IMR-90 (cell line): ENCODE results near the gene HPS4. TPM values are rescaled to one million over a fixed set of nuclear protein-coding genes. Genes with fewer than 3 reads are reported as not detected.

Source experiments
- ATAC-seq: fragments of 200-7000 bp; cut with Tn5 transposase; 2 replicates; pipeline ENCODE4 v1.9.1; 2020; ENCODE audit warnings: low read depth, mild to moderate bottlenecking, moderate library complexity
- BruUV-seq: library from RNA; stranded (reverse); fragments of 400-500 nt; replicated peaks from 2 replicates; lab custom pipeline; 2021; lab: Mats Ljungman, UMichigan
- CTCF ChIA-PET: fragments of 300-600 bp; formaldehyde crosslinking; extraction: SDS; loops from one replicate; lab custom pipeline; 2021; ENCODE audit warnings: antibody characterized with exemption; lab: Yijun Ruan, JAX
- POLR2A ChIA-PET: fragments of 300-600 bp; sonication (Branson Sonifier 250); formaldehyde crosslinking; loops from one replicate; lab custom pipeline; 2022; ENCODE audit warnings: antibody characterized with exemption; ENCODE audit not compliant: unreplicated experiment; lab: Charles Lee
- DNase-seq: peaks from one replicate; pipeline ENCODE4 v3.0.0; 2013
- H2AFZ ChIP-seq: replicated peaks from 2 replicates; pipeline ENCODE3; 2013; ENCODE audit warnings: low read length, mild to moderate bottlenecking; ENCODE audit not compliant: poor library complexity
- H2AK5ac ChIP-seq: 2 replicates; pipeline ENCODE4 v1.6.1; 2013; ENCODE audit warnings: low read depth, low read length, inconsistent platforms
- H2AK9ac ChIP-seq: replicated peaks from 2 replicates; pipeline ENCODE3; 2013; ENCODE audit warnings: mild to moderate bottlenecking, low read depth, low read length, moderate library complexity; ENCODE audit not compliant: poor library complexity
- H2BK120ac ChIP-seq: 2 replicates; pipeline ENCODE4 v1.6.1; 2013; ENCODE audit warnings: low read depth, low read length, inconsistent platforms
- H2BK15ac ChIP-seq: 3 replicates; pipeline ENCODE4 v1.6.1; 2013; ENCODE audit warnings: low read depth, low read length, inconsistent platforms
- H2BK20ac ChIP-seq: 2 replicates; pipeline ENCODE4 v1.6.1; 2013; ENCODE audit warnings: low read depth, mild to moderate bottlenecking, inconsistent platforms, low read length, moderate library complexity
- H2BK5ac ChIP-seq: 2 replicates; pipeline ENCODE4 v1.6.1; 2013; ENCODE audit warnings: mild to moderate bottlenecking, low read depth, low read length, inconsistent platforms; ENCODE audit not compliant: poor library complexity, severe bottlenecking
- H3K14ac ChIP-seq: replicated peaks from 2 replicates; pipeline ENCODE4 v1.6.1; 2013; ENCODE audit warnings: low read depth, low read length, inconsistent platforms
- H3K18ac ChIP-seq: 2 replicates; pipeline ENCODE4 v1.6.1; 2013; ENCODE audit warnings: low read depth, low read length, control low read depth
- H3K23ac ChIP-seq: 2 replicates; pipeline ENCODE4 v1.6.1; 2013; ENCODE audit warnings: low read depth, low read length, inconsistent platforms
- H3K27ac ChIP-seq: 2 replicates; pipeline ENCODE4 v1.5.1; 2013; ENCODE audit warnings: mild to moderate bottlenecking, control low read depth, low read length; ENCODE audit not compliant: insufficient read depth
- H3K27me3 ChIP-seq: 2 replicates; pipeline ENCODE4 v1.6.1; 2013; ENCODE audit warnings: low read length; ENCODE audit not compliant: control insufficient read depth, insufficient read depth
- H3K36me3 ChIP-seq: 2 replicates; pipeline ENCODE4 v1.6.1; 2013; ENCODE audit warnings: low read length, mixed read lengths; ENCODE audit not compliant: control insufficient read depth, insufficient read depth
- H3K4ac ChIP-seq: 2 replicates; pipeline ENCODE4 v1.6.1; 2013; ENCODE audit warnings: low read depth, low read length, inconsistent platforms
- H3K4me1 ChIP-seq: 2 replicates; pipeline ENCODE4 v1.6.1; 2013; ENCODE audit warnings: low read length, mixed read lengths; ENCODE audit not compliant: control insufficient read depth, insufficient read depth
- H3K4me2 ChIP-seq: 2 replicates; pipeline ENCODE4 v1.6.1; 2013; ENCODE audit warnings: low read depth, mild to moderate bottlenecking, control low read depth, low read length, moderate library complexity
- H3K4me3 ChIP-seq: 2 replicates; pipeline ENCODE4 v1.5.1; 2013; ENCODE audit warnings: low read depth, mild to moderate bottlenecking, control low read depth, low read length, moderate library complexity; ENCODE audit not compliant: insufficient read depth
- H3K56ac ChIP-seq: 2 replicates; pipeline ENCODE4 v1.6.1; 2013; ENCODE audit warnings: low read length, inconsistent platforms; ENCODE audit not compliant: insufficient read depth; ENCODE audit errors: extremely low read depth
- H3K79me1 ChIP-seq, 2 experiments: 2 replicates each; pipeline ENCODE4 v1.6.1; 2013; ENCODE audit warnings: low read length in 2 of 2, inconsistent platforms in 1 of 2, low read depth in 1 of 2
- H3K9ac ChIP-seq: 2 replicates; pipeline ENCODE4 v1.6.1; 2013; ENCODE audit warnings: low read depth, low read length, control low read depth
- H3K9me1 ChIP-seq: 2 replicates; pipeline ENCODE4 v1.6.1; 2013; ENCODE audit warnings: low read length, inconsistent platforms; ENCODE audit not compliant: insufficient read depth
- H3K9me3 ChIP-seq: 2 replicates; pipeline ENCODE4 v1.6.1; 2013; ENCODE audit warnings: low read length; ENCODE audit not compliant: control insufficient read depth, insufficient read depth
- H4K20me1 ChIP-seq: 2 replicates; pipeline ENCODE4 v1.6.1; 2013; ENCODE audit warnings: low read length, inconsistent platforms; ENCODE audit not compliant: insufficient read depth
- H4K5ac ChIP-seq: 2 replicates; pipeline ENCODE4 v1.6.1; 2013; ENCODE audit warnings: mild to moderate bottlenecking, low read depth, low read length, control low read depth
- H4K8ac ChIP-seq, 2 experiments: 2 replicates each; pipeline ENCODE4 v1.6.1; 2013; ENCODE audit warnings: low read depth in 2 of 2, low read length in 2 of 2, control low read depth in 1 of 2, inconsistent platforms in 1 of 2
- H4K91ac ChIP-seq: 2 replicates; pipeline ENCODE4 v1.6.1; 2013; ENCODE audit warnings: low read depth, low read length, inconsistent platforms; ENCODE audit not compliant: insufficient read depth
- CHD1 ChIP-seq: IDR thresholded peaks from 2 replicates; pipeline ENCODE4 v1.6.1; 2012; ENCODE audit warnings: low read depth, low read length, improper control_type of control experiment
- FOS ChIP-seq: fragments of 150-350 bp; IDR thresholded peaks from 2 replicates; pipeline ENCODE4 v1.6.1; 2016; ENCODE audit warnings: low read depth, low read length
- MAFK ChIP-seq: IDR thresholded peaks from 2 replicates; pipeline ENCODE4 v1.6.1; 2012; ENCODE audit warnings: low read depth, low read length, improper control_type of control experiment
- MAZ ChIP-seq: IDR thresholded peaks from 2 replicates; pipeline ENCODE4 v1.6.1; 2012; ENCODE audit warnings: low read depth, mild to moderate bottlenecking, low read length, improper control_type of control experiment, moderate library complexity, borderline replicate concordance
- MXI1 ChIP-seq: IDR thresholded peaks from 2 replicates; pipeline ENCODE4 v1.6.1; 2012; ENCODE audit warnings: low read depth, mild to moderate bottlenecking, low read length, moderate library complexity, borderline replicate concordance
- NFE2L2 ChIP-seq: fragments of 150-350 bp; IDR thresholded peaks from 2 replicates; pipeline ENCODE4 v1.6.1; 2016; ENCODE audit warnings: low read depth, mild to moderate bottlenecking, low read length
- RCOR1 ChIP-seq: IDR thresholded peaks from 2 replicates; pipeline ENCODE4 v1.6.1; 2012; ENCODE audit warnings: mild to moderate bottlenecking, low read length, improper control_type of control experiment; ENCODE audit not compliant: insufficient replicate concordance
- SMC3 ChIP-seq: fragments of 150-350 bp; IDR thresholded peaks from 2 replicates; pipeline ENCODE4 v1.6.1; 2016; ENCODE audit warnings: low read depth, mild to moderate bottlenecking, antibody characterized with exemption, low read length, moderate library complexity
- WGBS, 2 experiments: methylation state at CpG; one replicate each; pipeline versions ENCODE4 v1.1.5 to v1.1.7; 2013; ENCODE audit warnings: missing lambda C conversion rate in 2 of 2; ENCODE audit not compliant: insufficient read length in 1 of 2; ENCODE audit errors: extremely low coverage in 2 of 2; 5-methylcytosine and 5-hydroxymethylcytosine counted together
- dilution Hi-C: fragments of 300-500 bp; cut with HindIII; formaldehyde crosslinking; loops from one replicate; pipeline ENCODE4 v1.14.3; 2018; ENCODE audit warnings: low sequenced_read_pairs; ENCODE audit not compliant: unreplicated experiment
- in situ Hi-C: fragments of 300-500 bp; cut with MboI; formaldehyde crosslinking; loops from 3 replicates; pipeline ENCODE4 v1.14.3; 2019; ENCODE audit warnings: low sequenced_read_pairs, inconsistent platforms, mixed read lengths
- intact Hi-C: fragments of 100-400 bp; cut with micrococcal nuclease; formaldehyde crosslinking; loops from 2 replicates; pipeline ENCODE4 v1.10.0; 2022
- polyA plus RNA-seq, 3 experiments: library from polyadenylated mRNA; depleted of rRNA; stranded (reverse); fragments of >200 nt; gene quantifications; 2 replicates each; pipeline ENCODE4 v1.2.3, GENCODE V29; 2012; ENCODE audit warnings: low replicate concordance in 1 of 3
- total RNA-seq: library from RNA; depleted of rRNA; stranded (reverse); fragments of >200 nt; gene quantifications from 2 replicates; pipeline ENCODE4 v1.2.3, GENCODE V29; 2012
- TF ChIP-seq, protein P1 (sequence below): fragments of 150-350 bp; IDR thresholded peaks from 2 replicates; pipeline ENCODE4 v1.6.1; 2017; ENCODE audit warnings: mild to moderate bottlenecking, antibody characterized with exemption, low read length, low read depth

HPS4 gene
- total and polyA plus RNA-seq, 2 of the 4 experiments (the other 2 are of a cell fraction): 15.8 to 19.0 TPM

DNA sequence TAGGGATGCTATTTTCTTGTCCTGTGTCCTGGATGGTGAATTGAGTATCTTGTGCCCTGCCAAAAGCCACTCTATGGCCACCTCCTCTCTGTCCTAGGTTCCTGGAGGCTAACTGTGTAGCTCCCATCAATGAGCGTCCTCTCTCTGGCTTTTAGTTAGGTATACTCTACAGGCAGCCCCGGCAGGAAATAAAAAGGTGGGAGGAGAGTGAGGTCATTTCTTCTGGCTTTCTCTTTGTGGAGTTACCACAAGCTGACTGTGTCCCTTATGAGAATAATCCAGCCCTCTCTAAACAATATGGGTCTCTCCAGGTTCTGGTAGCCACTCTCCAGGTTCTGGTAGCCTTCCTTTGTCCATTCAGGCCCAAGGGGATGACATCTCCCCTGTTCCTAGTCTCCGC is 66.2 kb downstream of the HPS4 start:
- Histone ChIP-seq H4K91ac (no peak overlapping the region), H2AFZ (no peak overlapping the region), H3K79me1 (no peaks in the 10 kb centered on the region), H2AK9ac (no peak overlapping the region), H3K9ac (no peak overlapping the region), H3K14ac (no peak overlapping the region), H3K9me3 (no peaks in the 10 kb centered on the region), H2BK5ac (no peak overlapping the region), H3K4me2 (no peak overlapping the region), H3K27ac (no peak overlapping the region), H3K4ac (no peak overlapping the region), H4K5ac (no peak overlapping the region), H4K20me1 (peaks cover 3% of the 10 kb centered on the region; the same call in 1 of the 2 replicates), H2BK15ac (no peak overlapping the region), H3K4me3 (no peak overlapping the region), H3K27me3 (peaks cover 14% of the 10 kb centered on the region), H3K23ac (no peak overlapping the region), H4K8ac (no peak overlapping the region), H2BK120ac (no peak overlapping the region), H2AK5ac (no peak overlapping the region), H3K36me3 (no peaks in the 10 kb centered on the region), H3K9me1 (no peaks in the 10 kb centered on the region; the same call in 1 of the 2 replicates), H3K4me1 (no peaks in the 10 kb centered on the region), H3K18ac (no peak overlapping the region), H3K56ac (no peak overlapping the region), H2BK20ac (peak overlapping the region; percentile 23; the same call in 1 of the 2 replicates)
- in situ Hi-C loops: no loop called here
- dilution Hi-C loops: no loop called here
- DNase-seq (no peak), ATAC-seq (no peak)
- TF ChIP-seq MAFK (no peak), RCOR1 (no peak), CHD1 (no peak), MAZ (no peak), FOS (no peak), MXI1 (no peak), NFE2L2 (no peak), SMC3 (no peak)
- TF ChIP-seq, protein P1, sequence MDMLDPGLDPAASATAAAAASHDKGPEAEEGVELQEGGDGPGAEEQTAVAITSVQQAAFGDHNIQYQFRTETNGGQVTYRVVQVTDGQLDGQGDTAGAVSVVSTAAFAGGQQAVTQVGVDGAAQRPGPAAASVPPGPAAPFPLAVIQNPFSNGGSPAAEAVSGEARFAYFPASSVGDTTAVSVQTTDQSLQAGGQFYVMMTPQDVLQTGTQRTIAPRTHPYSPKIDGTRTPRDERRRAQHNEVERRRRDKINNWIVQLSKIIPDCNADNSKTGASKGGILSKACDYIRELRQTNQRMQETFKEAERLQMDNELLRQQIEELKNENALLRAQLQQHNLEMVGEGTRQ: no peak
- ChIA-PET CTCF (interaction anchor here (1.0 kb wide), 1 partner anchor 14 kb away, joined by 6 read pairs; no protein-coding TSS in a partner anchor), POLR2A (no interaction called here)
- WGBS, 2 experiments: no CpG with 5 or more reads among the region's 3 CpGs
- BruUV-seq: no TSS peak
- intact Hi-C loops: no loop called here
